GM10847 (cell line): ENCODE results near the gene ADAD2.

Experiments
- POLR2A ChIP-seq: IDR thresholded peaks from 2 replicates; pipeline ENCODE4 v1.6.1; 2011; ENCODE audit not compliant: insufficient read length; ENCODE audit errors: extremely low read depth

ADAD2 gene

DNA sequence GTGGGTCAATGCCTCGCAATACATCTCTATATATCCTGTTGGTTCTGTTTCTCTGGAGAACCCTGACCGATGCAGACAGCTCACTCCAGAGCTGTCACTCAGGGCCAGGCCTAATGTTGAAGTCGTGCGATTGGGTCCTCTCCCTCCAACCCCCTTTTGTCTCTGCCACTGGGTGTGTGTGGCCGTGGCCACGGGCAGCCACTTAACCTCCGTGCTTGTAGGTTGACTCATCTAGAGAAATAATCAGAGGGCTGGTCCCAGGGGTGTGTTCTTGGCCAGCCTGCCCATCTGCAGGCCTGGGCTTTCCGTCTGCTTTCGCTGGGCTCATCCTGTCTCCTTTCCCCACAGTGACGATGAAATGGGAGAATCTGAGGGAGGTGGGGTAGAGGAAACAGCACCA, 7.4 kb downstream of the ADAD2 start:
- TF ChIP-seq POLR2A, result no peak

DNA sequence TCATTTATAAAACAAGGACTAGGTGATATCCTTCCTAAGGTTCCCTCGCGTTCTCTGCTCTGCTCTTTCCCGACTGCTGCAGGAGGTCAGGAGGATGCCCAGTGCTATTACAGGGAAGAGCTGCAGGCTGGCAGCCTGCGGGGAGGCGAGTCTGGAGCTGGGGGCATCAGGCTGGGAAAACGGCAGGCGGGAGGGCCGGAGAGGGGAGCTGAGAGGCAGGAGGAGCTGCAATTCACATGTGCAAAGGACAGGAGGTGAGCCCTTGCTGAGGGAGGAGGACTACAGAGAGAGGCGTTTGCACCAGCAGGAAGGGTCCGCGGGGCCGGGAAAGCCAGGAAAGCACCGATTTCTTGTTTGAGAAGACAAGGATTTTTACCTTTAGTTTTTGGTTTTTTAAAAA, 8.1 kb downstream of the ADAD2 start:
- no peak for TF ChIP-seq POLR2A

GRCh38 chr16:84199861-84200260, 8.9 kb downstream of the ADAD2 start:
- no peak for TF ChIP-seq POLR2A

GRCh38 chr16:84205976-84206691, 15.2 kb downstream of the ADAD2 start:
- no peak for TF ChIP-seq POLR2A

GRCh38 chr16:84207251-84207650, 16.3 kb downstream of the ADAD2 start:
- TF ChIP-seq POLR2A, result no peak

DNA sequence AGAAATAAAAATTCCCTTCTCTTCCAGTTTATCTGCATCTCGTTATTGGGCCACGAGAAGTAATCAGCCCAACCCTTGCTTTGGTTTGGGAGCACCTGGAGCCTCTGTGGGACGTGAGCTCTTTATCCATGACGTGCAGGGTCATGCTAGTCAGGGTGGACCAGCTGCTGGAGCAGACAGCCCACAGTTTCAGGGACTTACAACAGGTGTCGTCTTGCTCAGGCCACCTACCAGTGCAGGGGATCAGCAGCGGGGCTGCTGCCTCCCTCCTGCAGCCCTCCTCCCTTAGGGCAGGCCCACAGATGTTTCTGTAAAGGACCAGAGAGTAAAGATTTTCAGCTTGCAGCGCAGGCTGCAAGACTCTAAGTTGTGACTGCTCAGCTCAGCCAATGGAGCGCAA, 16.9 kb downstream of the ADAD2 start:
- no peak for TF ChIP-seq POLR2A

DNA sequence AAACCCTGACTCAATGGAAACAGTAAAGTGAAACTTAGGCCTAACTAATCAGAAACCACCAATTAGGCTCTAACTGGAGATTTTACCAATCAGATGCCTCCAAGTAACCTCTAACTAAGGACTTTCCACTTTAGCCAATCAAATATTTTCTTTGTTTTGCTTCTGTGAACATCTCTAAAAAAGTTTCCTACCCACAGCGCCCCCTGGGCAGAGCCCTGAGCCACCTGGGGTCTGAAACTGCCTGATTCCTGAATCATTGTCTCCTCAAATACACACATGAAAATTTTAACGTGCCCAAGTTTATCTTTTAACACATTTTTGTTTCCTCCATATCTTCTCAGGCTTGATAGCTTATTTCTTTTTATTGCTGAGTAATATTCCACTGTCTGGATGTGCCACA, 19.0 kb downstream of the ADAD2 start:
- no peak for TF ChIP-seq POLR2A

- no peak for TF ChIP-seq POLR2A
These were observed 21.2 kb downstream of the ADAD2 start for GRCh38 chr16:84212154-84212553.

DNA sequence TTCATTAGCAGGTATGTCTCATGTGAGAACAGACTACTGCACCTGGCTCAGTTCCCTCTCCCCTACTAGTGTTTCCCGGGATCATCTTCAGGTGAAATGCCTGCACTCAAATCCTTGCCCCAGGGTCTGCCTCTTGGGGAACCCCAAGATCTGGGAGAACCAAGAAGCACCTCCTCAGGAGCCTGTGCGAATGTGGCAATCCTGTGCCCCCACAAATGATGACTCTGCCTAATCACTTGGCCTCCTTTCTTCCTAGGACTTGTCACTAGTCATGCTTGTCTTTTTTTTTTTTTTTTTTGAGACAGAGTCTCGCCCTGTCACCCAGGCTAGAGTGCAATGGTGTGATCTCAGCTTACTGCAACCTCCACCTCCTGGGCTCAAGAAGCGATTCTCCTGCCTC, 21.7 kb downstream of the ADAD2 start:
- no peak for TF ChIP-seq POLR2A

DNA sequence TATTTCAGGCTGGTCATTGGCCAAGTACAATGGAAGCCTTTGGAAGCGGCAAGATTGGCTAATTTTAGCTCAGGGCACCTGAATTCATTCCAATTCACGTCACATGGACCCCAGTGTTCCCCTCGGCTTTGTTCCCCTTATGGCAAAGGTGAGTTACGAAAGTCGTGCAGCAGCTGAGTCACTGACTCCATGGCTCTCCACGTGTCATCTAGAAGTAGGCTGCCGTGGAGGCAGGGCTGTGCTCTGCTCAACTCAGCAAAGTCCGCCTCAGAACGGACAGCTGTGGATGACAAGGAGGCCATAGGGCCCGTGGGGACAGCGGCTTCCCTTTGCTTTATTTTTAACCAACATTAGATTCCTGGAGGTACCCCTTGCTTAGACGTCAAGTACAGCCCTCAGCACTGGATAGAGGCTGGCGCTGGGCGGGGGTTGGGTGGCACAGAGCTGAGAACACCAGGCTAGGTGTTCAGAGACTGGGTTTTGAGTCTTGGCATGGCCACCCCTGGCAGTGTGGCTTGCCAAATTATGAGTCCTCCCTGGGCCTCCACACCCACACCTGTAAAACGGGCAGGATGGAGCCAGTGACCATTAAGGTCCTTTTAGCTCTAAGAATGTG, 23.6 kb downstream of the ADAD2 start:
- TF ChIP-seq POLR2A, result no peak

GRCh38 chr16:84215531-84215930, 24.6 kb downstream of the ADAD2 start:
- no peak for TF ChIP-seq POLR2A

GRCh38 chr16:84218176-84218823, 27.3 kb downstream of the ADAD2 start:
- TF ChIP-seq POLR2A, result no peak

DNA sequence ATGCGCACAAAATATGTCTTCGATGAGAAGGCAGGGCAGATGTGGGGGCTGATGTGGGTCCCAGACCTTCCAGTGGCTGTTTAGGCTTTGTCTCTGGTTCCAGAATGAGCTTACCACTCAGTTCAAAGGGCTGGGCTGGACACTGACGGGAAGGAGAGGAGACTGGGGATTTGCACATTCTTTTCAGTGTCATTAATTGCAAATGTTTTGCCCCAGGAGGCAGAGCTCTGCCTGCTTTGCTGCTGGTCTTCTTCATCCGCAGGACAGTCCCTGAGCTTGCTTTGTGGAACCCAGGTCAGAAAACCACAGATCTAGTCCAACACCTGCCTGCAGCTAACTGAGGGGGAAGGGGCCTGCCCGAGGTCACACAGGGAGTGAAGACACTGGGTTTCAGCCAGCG, 28.0 kb downstream of the ADAD2 start:
- no peak for TF ChIP-seq POLR2A

DNA sequence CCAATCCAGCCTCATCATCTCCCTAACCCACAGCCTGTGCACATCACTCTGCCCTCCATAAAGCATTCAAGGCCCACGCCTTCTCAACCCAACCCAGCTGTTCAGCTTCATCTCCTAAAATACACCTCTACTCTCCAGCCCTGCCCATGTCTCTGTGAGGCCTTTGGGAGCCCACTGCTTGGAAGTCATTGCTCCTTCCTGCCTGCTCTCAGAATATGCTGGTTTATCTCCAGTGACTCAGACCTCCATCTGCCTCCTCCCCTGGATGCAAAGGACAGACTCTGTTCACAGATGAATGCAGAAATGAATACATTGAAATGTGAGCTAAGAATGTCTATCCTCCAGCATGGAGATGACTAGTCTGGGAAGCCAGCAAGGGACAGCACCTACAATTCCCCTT, 29.9 kb downstream of the ADAD2 start:
- TF ChIP-seq POLR2A, result no peak

GRCh38 chr16:84223456-84223855, 32.5 kb downstream of the ADAD2 start:
- TF ChIP-seq POLR2A, result no peak

DNA sequence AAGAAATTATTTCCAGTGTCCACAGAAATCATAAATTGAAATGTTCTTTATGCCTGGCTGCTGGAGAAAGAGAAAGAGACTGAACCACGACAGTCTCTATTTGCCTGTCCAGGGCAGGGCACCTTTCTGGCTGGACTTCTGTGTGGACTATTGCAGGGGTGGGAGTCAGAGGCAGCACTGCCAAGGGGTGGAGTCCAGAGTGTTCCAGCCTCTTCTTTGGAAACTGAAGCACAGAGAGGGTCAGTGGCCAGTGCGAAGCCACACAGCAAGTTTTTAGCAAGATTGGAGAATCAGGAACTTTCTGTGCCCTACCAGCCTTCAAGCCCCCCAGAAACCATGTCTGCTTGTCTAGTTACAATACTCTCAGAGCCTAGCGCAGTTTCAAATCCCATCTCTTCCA, 33.6 kb downstream of the ADAD2 start:
- no peak for TF ChIP-seq POLR2A

GRCh38 chr16:84225126-84225525, 34.2 kb downstream of the ADAD2 start:
- no peak for TF ChIP-seq POLR2A

- no peak for TF ChIP-seq POLR2A
These were observed 34.6 kb downstream of the ADAD2 start for GRCh38 chr16:84225571-84225970.
